ENCODE measurements around the gene PIAS1.
"Not testable (repeated sequence)": the region's sequence is repeated elsewhere in the genome, so short reads cannot be mapped to it uniquely, and the experiment has no call there.

The PIAS1 gene

GRCh38 chr15:68113751-68114150, 59.6 kb downstream of the PIAS1 start:
- DNase-seq (ENCODE audit: low read depth in 4 of 4, low spot score in 1 of 4): no peak

- DNase-seq (ENCODE audit: low read depth in 4 of 4, low spot score in 1 of 4): no peak
Measured at GRCh38 chr15:68114356-68114755, 60.2 kb downstream of the PIAS1 start.

GRCh38 chr15:68114840-68115239, 60.7 kb downstream of the PIAS1 start:
- no peak for DNase-seq (ENCODE audit: low read depth in 4 of 4, low spot score in 1 of 4)

- no peak for DNase-seq (ENCODE audit: low read depth in 4 of 4, low spot score in 1 of 4)
Measured at GRCh38 chr15:68124700-68125099, 70.6 kb downstream of the PIAS1 start.

- no peak for DNase-seq (ENCODE audit: low read depth in 4 of 4, low spot score in 1 of 4)
Measured at GRCh38 chr15:68126396-68126795, 72.3 kb downstream of the PIAS1 start.

GRCh38 chr15:68129072-68129471, 75.0 kb downstream of the PIAS1 start:
- no peak for DNase-seq (ENCODE audit: low read depth in 4 of 4, low spot score in 1 of 4)

GRCh38 chr15:68130851-68131250, 76.7 kb downstream of the PIAS1 start:
- no peak for DNase-seq (ENCODE audit: low read depth in 4 of 4, low spot score in 1 of 4)

- no peak for DNase-seq (ENCODE audit: low read depth in 4 of 4, low spot score in 1 of 4)
Measured at GRCh38 chr15:68137096-68137495, 83.0 kb downstream of the PIAS1 start.

GRCh38 chr15:68143129-68143528, 89.0 kb downstream of the PIAS1 start:
- no peak for DNase-seq (ENCODE audit: low read depth in 4 of 4, low spot score in 1 of 4)

GRCh38 chr15:68143785-68144184, 89.7 kb downstream of the PIAS1 start:
- DNase-seq (ENCODE audit: low read depth in 4 of 4, low spot score in 1 of 4): no peak

- no peak for DNase-seq (ENCODE audit: low read depth in 4 of 4, low spot score in 1 of 4)
Measured at GRCh38 chr15:68145706-68146105, 91.6 kb downstream of the PIAS1 start.

- DNase-seq (ENCODE audit: low read depth in 4 of 4, low spot score in 1 of 4): no peak
Measured at GRCh38 chr15:68148039-68148438, 93.9 kb downstream of the PIAS1 start.

- no peak for DNase-seq (ENCODE audit: low read depth in 4 of 4, low spot score in 1 of 4)
Measured at GRCh38 chr15:68149059-68149458, 94.9 kb downstream of the PIAS1 start.

- no peak for DNase-seq (ENCODE audit: low read depth in 4 of 4, low spot score in 1 of 4)
Measured at GRCh38 chr15:68150187-68150586, 96.1 kb downstream of the PIAS1 start.

GRCh38 chr15:68151277-68151676, 97.2 kb downstream of the PIAS1 start:
- DNase-seq (ENCODE audit: low read depth in 4 of 4, low spot score in 1 of 4): no peak

GRCh38 chr15:68152342-68152741, 98.2 kb downstream of the PIAS1 start:
- DNase-seq (ENCODE audit: low read depth in 4 of 4, low spot score in 1 of 4): no peak

GRCh38 chr15:68154923-68155559, 100.9 kb downstream of the PIAS1 start:
- DNase-seq (ENCODE audit: low read depth in 4 of 4, low spot score in 1 of 4): peak in 1 of 4 experiments; percentile 4

GRCh38 chr15:68157074-68157473, 103.0 kb downstream of the PIAS1 start:
- DNase-seq (ENCODE audit: low read depth in 4 of 4, low spot score in 1 of 4): no peak

- DNase-seq (ENCODE audit: low read depth in 4 of 4, low spot score in 1 of 4): no peak
Measured at GRCh38 chr15:68158046-68158628, 104.0 kb downstream of the PIAS1 start.

GRCh38 chr15:68163191-68163590, 109.1 kb downstream of the PIAS1 start:
- no peak for DNase-seq (ENCODE audit: low read depth in 4 of 4, low spot score in 1 of 4)

- DNase-seq (ENCODE audit: low read depth in 4 of 4, low spot score in 1 of 4): no peak
Measured at GRCh38 chr15:68166847-68167246, 112.7 kb downstream of the PIAS1 start.

GRCh38 chr15:68172037-68172436, 117.9 kb downstream of the PIAS1 start:
- not testable (repeated sequence) for DNase-seq (ENCODE audit: low read depth in 4 of 4, low spot score in 1 of 4)

- DNase-seq (ENCODE audit: low read depth in 4 of 4, low spot score in 1 of 4): no peak
Measured at GRCh38 chr15:68173119-68173518, 119.0 kb downstream of the PIAS1 start.

Data from stimulated activated CD4-positive, alpha-beta T cell treated with anti-CD3 and anti-CD28 coated beads, Interleukin-1b, Interleukin-23, amount 100 ng/mL, for 24 hours (primary cell).